Pancreas (tissue), 10 donors: ENCODE data around the gene STIP1. TPM values are rescaled to one million over a fixed set of nuclear protein-coding genes. Genes with fewer than 3 reads are reported as not detected.
A peak's percentile ranks its signal among the peaks of the same experiment; 100 is the strongest.

Source experiments
- ATAC-seq, 4 donors: fragments of 200-7000 bp; cut with Tn5 transposase; one replicate each; pipeline versions ENCODE4 v1.8.0 to v1.9.1; 2020; ENCODE audit warnings: mild to moderate bottlenecking in 4 of 4, moderate library complexity in 4 of 4
- DNase-seq, 6 donors: peaks; one replicate each; pipeline ENCODE4 v3.0.0-alpha.2; 2020
- FAIRE-seq: peaks from 2 replicates; lab custom pipeline; 2012; peaks lifted over from hg19 to GRCh38; lab: Jason Lieb, UNC
- H3K27ac ChIP-seq, 4 donors: fragments of 200-600 bp; sonication (generic); 1 replicate in 3 of 4; 2 replicates in 1 of 4; pipeline versions ENCODE4 v1.5.0 to v1.8.0; 2020
- H3K27me3 ChIP-seq, 4 donors: fragments of 200-600 bp; one replicate each; pipeline ENCODE4 v1.8.0; 2021
- H3K36me3 ChIP-seq, 3 donors: fragments of 200-600 bp; sonication (generic) in 1 of 3; one replicate each; pipeline versions ENCODE4 v1.5.0 to v1.8.0; 2020 to 2021
- H3K4me1 ChIP-seq, 3 donors: fragments of 200-600 bp; one replicate each; pipeline ENCODE4 v1.8.0; 2021
- H3K4me3 ChIP-seq, 4 donors: fragments of 200-600 bp; sonication (generic) in 2 of 4; one replicate each; pipeline versions ENCODE4 v1.5.0 to v1.8.0; 2020 to 2021
- H3K9me3 ChIP-seq, 4 donors: fragments of 200-600 bp; one replicate each; pipeline ENCODE4 v1.8.0; 2021
- CTCF ChIP-seq, 4 donors: fragments of 200-600 bp; sonication (generic) in 3 of 4; IDR thresholded peaks; one replicate each; pipeline versions ENCODE4 v1.5.0 to v1.8.0; 2021; ENCODE audit warnings: antibody characterized with exemption in 4 of 4
- WGBS, 2 donors: extraction: QIAGEN DNeasy Blood & Tissue Kit; methylation state at CpG; one replicate each; pipeline ENCODE4 v1.1.7; 2013; 5-methylcytosine and 5-hydroxymethylcytosine counted together
- intact Hi-C, 3 donors: fragments of 100-400 bp; cut with DNase I; formaldehyde crosslinking; loops; one replicate each; pipeline versions ENCODE4 v1.11.1 to v1.14.2; 2022
- polyA plus RNA-seq, 2 donors: library from polyadenylated mRNA; stranded (reverse); fragments of 200-250 nt; gene quantifications; one replicate each; pipeline ENCODE4 v1.2.3, GENCODE V29; 2013
- total RNA-seq, 6 donors: library from RNA; stranded (reverse); fragmentation: NEBNext Ultra II Directional in 4 of 6; extraction: Animal tissue kit (Norgen Biotek cat#: 25700) in 4 of 6; gene quantifications; one replicate each; pipeline versions ENCODE4 v1.2.1 to v1.2.4, GENCODE V29; 2021 to 2023
- donor health status: healthy with polysubstance abuse.
- donor health status: DM: no; HTN: no; CAD: no; lungs with moderate emphysema.
- donor health status: DM: no; HTN: no; CAD: no.
- donor health status: control.
- donor health status: control.
- donor health status: Bipolar disorder and iron deficiency.
- donor health status: DM: yes; HTN: yes; CAD: no.
- donor health status: DM: no; HTN: no; CAD: no.
- donor health status: DM: no; HTN: no; CAD: no.
- donor health status: DM: yes; HTN: yes; CAD: no.

STIP1 gene
- total and polyA plus RNA-seq, 8 donors: 23.7 to 73.0 (median 37.8) TPM

- H3K27me3 ChIP-seq: no peaks in the 10 kb centered on the region
- no peak for DNase-seq
- no peak for FAIRE-seq
- no peak for TF ChIP-seq CTCF (IDR thresholded peaks at IDR 0.05)
- 83 to 87% methylated on average over 8 of the region's 8 CpGs for WGBS, 2 donors
- H3K9me3 ChIP-seq: no peaks in the 10 kb centered on the region
- H3K4me3 ChIP-seq: no peak overlapping the region
- intact Hi-C loops: no loop called here
- no peaks in the 10 kb centered on the region for H3K36me3 ChIP-seq
- H3K27ac ChIP-seq: no peak overlapping the region
- H3K4me1 ChIP-seq: peaks cover 17 to 44% (median 22%) of the 10 kb centered on the region in 3 donors
- ATAC-seq: no peak
Observed at GRCh38 chr11:64232967-64233315, 47.0 kb downstream of the STIP1 start.

GRCh38 chr11:64233913-64234586, 48.1 kb downstream of the STIP1 start, which contains the start of gene VEGFB:
VEGFB (plus strand) TSS chr11:64234584; CDS start chr11:64234834, 250 bp downstream.
- WGBS, 2 donors: 1 to 2% methylated on average over 42 to 53 of the region's 62 CpGs
- FAIRE-seq (no peak), DNase-seq (peak; percentile 75 to 89 (median 86)), ATAC-seq (peak; percentile 38 to 61 (median 50))
- TF ChIP-seq CTCF (IDR thresholded peaks at IDR 0.05): no peak
- peak within 1 kb of the TSS; percentile 55 to 78 (median 74) for H3K4me3 ChIP-seq
- intact Hi-C loops: no loop called here
- H3K36me3 ChIP-seq: no peaks in the 10 kb centered on the region
- H3K4me1 ChIP-seq: peaks cover 25 to 45% (median 33%) of the 10 kb centered on the region in 3 donors
- no peaks in the 10 kb centered on the region for H3K27me3 ChIP-seq
- no peaks in the 10 kb centered on the region for H3K9me3 ChIP-seq
- peak within 1 kb of the TSS; percentile 75 to 90 (median 86) for H3K27ac ChIP-seq

GRCh38 chr11:64234647-64235379, 48.8 kb downstream of the STIP1 start:
- no peak for TF ChIP-seq CTCF (IDR thresholded peaks at IDR 0.05)
- DNase-seq (peak; percentile 66 to 87 (median 74)), FAIRE-seq (no peak), ATAC-seq (peak; percentile 34 to 48 (median 40))
- Histone ChIP-seq H3K36me3 (no peaks in the 10 kb centered on the region), H3K27me3 (no peaks in the 10 kb centered on the region), H3K4me1 (peaks cover 25 to 46% (median 34%) of the 10 kb centered on the region in 3 donors), H3K27ac (peak overlapping the region; percentile 75 to 90 (median 86)), H3K9me3 (no peaks in the 10 kb centered on the region), H3K4me3 (peak overlapping the region; percentile 55 to 78 (median 74))
- intact Hi-C loops: no loop called here
- WGBS, 2 donors: 0 to 1% methylated on average over 29 to 80 of the region's 80 CpGs

GRCh38 chr11:64235437-64236161, 49.6 kb downstream of the STIP1 start:
- TF ChIP-seq CTCF (IDR thresholded peaks at IDR 0.05): no peak
- WGBS, 2 donors: 19 to 22% methylated on average over 12 of the region's 12 CpGs
- H3K4me3 ChIP-seq: peak overlapping the region; percentile 55 to 78 (median 74)
- H3K36me3 ChIP-seq: no peaks in the 10 kb centered on the region
- peak overlapping the region; percentile 75 to 90 (median 86) for H3K27ac ChIP-seq
- H3K27me3 ChIP-seq: no peaks in the 10 kb centered on the region
- intact Hi-C loops: no loop called here
- peaks cover 32 to 49% (median 38%) of the 10 kb centered on the region in 3 donors for H3K4me1 ChIP-seq
- no peaks in the 10 kb centered on the region for H3K9me3 ChIP-seq
- FAIRE-seq (no peak), DNase-seq (peak in 4 of 6 donors; percentile 50 to 85 (median 68)), ATAC-seq (peak in 2 of 4 donors; percentile 2 to 11)
